ENCODE measurements around the gene ABLIM1.

GRCh38 chr10:114506871-114507385, 151.1 kb downstream of the ABLIM1 start:
- no peak for TF ChIP-seq EZH2 (IDR thresholded peaks at IDR 0.05; ENCODE audit: borderline replicate concordance, low read depth, low read length, poor library complexity, severe bottlenecking)
- no peak for TF ChIP-seq CTCF (conservative IDR thresholded peaks at IDR 0.05; ENCODE audit: low read depth, low read length)
